DOHH2 (cell line): ENCODE results near the gene MFF.

Experiments used
- H3F3A ChIP-seq: fragments of 200-600 bp; sonication (generic), shearing (Covaris generic); 2 replicates; pipeline ENCODE4 v1.6.0; 2016; ENCODE audit warnings: antibody characterized with exemption, mild to moderate bottlenecking; ENCODE audit not compliant: control insufficient read depth, insufficient read depth
- H3K27ac ChIP-seq: fragments of 200-600 bp; sonication (generic); 2 replicates; pipeline ENCODE4 v1.5.1; 2014; ENCODE audit warnings: low read depth, mild to moderate bottlenecking, low read length, moderate library complexity
- H3K27me3 ChIP-seq: fragments of 200-600 bp; sonication (generic); 2 replicates; pipeline ENCODE4 v1.6.1; 2014; ENCODE audit warnings: mild to moderate bottlenecking, low read length, mixed read lengths; ENCODE audit not compliant: control insufficient read depth
- H3K36me3 ChIP-seq: fragments of 200-600 bp; sonication (generic); 2 replicates; pipeline ENCODE4 v1.6.1; 2014; ENCODE audit warnings: mild to moderate bottlenecking, low read length, moderate library complexity, mixed read lengths; ENCODE audit not compliant: control insufficient read depth
- H3K4me1 ChIP-seq: fragments of 200-600 bp; sonication (generic); 2 replicates; pipeline ENCODE4 v1.6.1; 2014; ENCODE audit warnings: mild to moderate bottlenecking, low read length, mixed read lengths; ENCODE audit not compliant: control insufficient read depth
- H3K4me2 ChIP-seq: fragments of 200-600 bp; sonication (generic); 2 replicates; pipeline ENCODE4 v1.6.0; 2014; ENCODE audit warnings: mild to moderate bottlenecking, low read length, moderate library complexity
- H3K4me3 ChIP-seq: fragments of 200-600 bp; sonication (generic); 2 replicates; pipeline ENCODE4 v1.5.1; 2014; ENCODE audit warnings: mild to moderate bottlenecking, low read length, mixed read lengths
- H3K79me2 ChIP-seq: fragments of 200-600 bp; sonication (generic); 2 replicates; pipeline ENCODE4 v1.6.1; 2014; ENCODE audit warnings: mild to moderate bottlenecking, low read length, mixed read lengths; ENCODE audit not compliant: control insufficient read depth
- H3K9me2 ChIP-seq: fragments of 200-600 bp; sonication (generic); replicated peaks from 2 replicates; pipeline ENCODE4 v1.6.1; 2014; ENCODE audit warnings: mild to moderate bottlenecking, low read length, mixed read lengths; ENCODE audit not compliant: control insufficient read depth
- H3K9me3 ChIP-seq: fragments of 200-600 bp; sonication (generic); 2 replicates; pipeline ENCODE4 v1.6.1; 2014; ENCODE audit warnings: antibody characterized with exemption, low read length, mixed read lengths; ENCODE audit not compliant: control insufficient read depth, insufficient read depth
- H4K20me1 ChIP-seq: fragments of 200-600 bp; sonication (generic); 2 replicates; pipeline ENCODE4 v1.6.0; 2014; ENCODE audit warnings: low read depth, mild to moderate bottlenecking, antibody characterized with exemption, low read length, moderate library complexity; ENCODE audit not compliant: control insufficient read depth, insufficient read depth
- CTCF ChIP-seq: fragments of 200-600 bp; sonication (generic); IDR thresholded peaks from one replicate; pipeline ENCODE4 v1.5.1; 2014; ENCODE audit warnings: antibody characterized with exemption, mild to moderate bottlenecking, low read depth, low read length; ENCODE audit not compliant: poor library complexity, severe bottlenecking
- EZH2phosphoT487 ChIP-seq: fragments of 200-600 bp; sonication (generic); IDR thresholded peaks from 2 replicates; pipeline ENCODE4 v1.6.1; 2017; ENCODE audit warnings: borderline replicate concordance, mild to moderate bottlenecking, antibody characterized with exemption, low read length, moderate library complexity, mixed read lengths

The MFF gene

GRCh38 chr2:227296671-227297405, 28.2 kb upstream of the MFF start:
- H3K9me2 ChIP-seq = no peaks in the 10 kb centered on the region
- no peaks in the 10 kb centered on the region for H3K27me3 ChIP-seq
- H3K9me3 ChIP-seq = no peaks in the 10 kb centered on the region
- H3K27ac ChIP-seq = no peak overlapping the region
- TF ChIP-seq CTCF = no peak
- no peak for TF ChIP-seq EZH2phosphoT487
- H3F3A ChIP-seq = no peaks in the 10 kb centered on the region
- no peaks in the 10 kb centered on the region for H3K79me2 ChIP-seq
- no peak overlapping the region for H3K4me2 ChIP-seq
- no peaks in the 10 kb centered on the region for H3K36me3 ChIP-seq
- no peak overlapping the region for H3K4me3 ChIP-seq
- no peaks in the 10 kb centered on the region for H4K20me1 ChIP-seq
- H3K4me1 ChIP-seq = no peaks in the 10 kb centered on the region

DNA sequence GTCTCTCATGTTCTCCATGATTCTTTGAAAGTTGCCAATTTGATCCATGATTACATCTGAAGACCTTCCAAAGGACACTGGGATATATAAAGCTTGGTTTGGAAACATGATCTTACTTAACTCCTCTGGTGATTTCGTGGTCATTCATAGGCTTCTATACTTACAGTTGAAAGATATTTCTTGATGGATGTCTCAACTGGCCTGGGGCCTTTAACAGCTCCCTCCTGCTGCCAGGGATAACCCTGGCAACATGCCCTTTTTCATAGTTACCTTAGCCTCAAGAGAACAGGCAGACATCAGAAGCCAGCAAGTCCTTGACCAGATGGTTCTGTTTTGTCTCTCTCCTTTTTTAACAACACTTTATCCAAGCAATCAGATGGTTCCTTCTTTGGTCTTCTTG, 23.5 kb upstream of the MFF start:
- Histone ChIP-seq H3K9me2 (no peaks in the 10 kb centered on the region), H3K4me3 (no peak overlapping the region), H3K9me3 (no peaks in the 10 kb centered on the region), H4K20me1 (no peaks in the 10 kb centered on the region), H3K79me2 (no peaks in the 10 kb centered on the region), H3K27ac (no peak overlapping the region), H3K27me3 (no peaks in the 10 kb centered on the region), H3K4me2 (no peak overlapping the region), H3F3A (no peaks in the 10 kb centered on the region), H3K36me3 (peaks cover 3% of the 10 kb centered on the region; the same call in 1 of the 2 replicates), H3K4me1 (peaks cover 7% of the 10 kb centered on the region)
- no peak for TF ChIP-seq EZH2phosphoT487
- TF ChIP-seq CTCF = no peak

- no peak overlapping the region for H3K4me3 ChIP-seq
- H3F3A ChIP-seq = no peaks in the 10 kb centered on the region
- no peaks in the 10 kb centered on the region for H3K9me2 ChIP-seq
- TF ChIP-seq CTCF = no peak
- no peak for TF ChIP-seq EZH2phosphoT487
- H3K79me2 ChIP-seq = no peaks in the 10 kb centered on the region
- no peak overlapping the region for H3K4me2 ChIP-seq
- H3K27ac ChIP-seq = no peak overlapping the region
- no peaks in the 10 kb centered on the region for H3K9me3 ChIP-seq
- H3K4me1 ChIP-seq = no peaks in the 10 kb centered on the region
- peaks cover 2% of the 10 kb centered on the region; the same call in 1 of the 2 replicates for H3K36me3 ChIP-seq
- no peaks in the 10 kb centered on the region for H3K27me3 ChIP-seq
- no peaks in the 10 kb centered on the region for H4K20me1 ChIP-seq
Observed at GRCh38 chr2:227308784-227309183, 16.3 kb upstream of the MFF start.

DNA sequence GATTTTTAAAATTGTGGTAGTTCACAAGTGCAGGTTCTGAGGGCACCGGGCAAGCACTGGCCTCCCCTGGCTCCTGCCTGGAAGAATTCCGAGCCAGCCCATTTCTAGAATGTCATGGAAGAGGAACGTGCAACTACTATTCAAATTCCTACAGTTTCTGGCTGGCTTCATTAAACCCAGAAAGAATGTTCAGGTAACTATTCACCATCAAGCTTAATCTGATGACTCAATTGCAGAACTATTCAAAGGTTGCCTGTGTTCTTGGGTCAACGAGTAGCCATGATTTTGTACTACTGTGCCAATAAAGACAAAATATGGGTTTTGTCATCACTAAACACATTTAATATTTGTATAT, 14.3 kb upstream of the MFF start:
- Histone ChIP-seq H3K4me1 (no peaks in the 10 kb centered on the region), H3K4me2 (no peak overlapping the region), H3K9me2 (no peaks in the 10 kb centered on the region), H3K27me3 (no peaks in the 10 kb centered on the region), H3F3A (no peaks in the 10 kb centered on the region), H3K79me2 (no peaks in the 10 kb centered on the region), H3K36me3 (no peaks in the 10 kb centered on the region), H3K4me3 (no peak overlapping the region), H3K27ac (no peak overlapping the region), H3K9me3 (no peaks in the 10 kb centered on the region), H4K20me1 (no peaks in the 10 kb centered on the region)
- no peak for TF ChIP-seq CTCF
- TF ChIP-seq EZH2phosphoT487 = no peak
